ENCODE data around the gene LACTB. TPM values are rescaled to one million over a fixed set of nuclear protein-coding genes. Genes with fewer than 3 reads are reported as not detected.

LACTB gene
- total and polyA plus RNA-seq, 2 experiments from 2014 or later, result 15.2 to 20.9 TPM

DNA sequence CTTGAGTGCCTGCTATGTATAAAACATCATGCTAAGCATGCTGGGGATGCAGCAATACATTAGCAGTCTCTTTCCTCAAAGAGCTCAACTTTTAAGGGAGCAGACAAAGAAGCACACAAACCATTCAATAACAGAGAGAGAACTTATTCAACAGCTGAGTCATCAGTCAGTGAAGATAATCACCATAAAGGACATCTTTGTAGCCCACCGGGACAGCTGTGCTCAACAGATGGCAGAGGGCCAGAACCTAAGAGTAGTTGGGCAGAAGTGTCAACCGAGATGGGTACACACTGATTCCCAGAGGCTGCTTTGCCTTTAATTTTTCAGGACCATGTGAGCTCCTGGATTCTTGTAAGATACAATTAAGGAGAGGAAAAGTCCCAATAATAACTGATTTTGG is 63.5 kb downstream of the LACTB start:
- no peak for ATAC-seq
- no peak for DNase-seq (ENCODE audit: low spot score)
- H3K36me3 ChIP-seq (ENCODE audit: insufficient read depth), result no peaks in the 10 kb centered on the region
- H2AFZ ChIP-seq, result 0 out of 2 replicates have a peak overlapping the region, but pooled peaks have one; percentile 38
- Mint-ChIP-seq H3K36me3 (ENCODE audit: low read depth) (no peaks in the 10 kb centered on the region), H3K27me3 (ENCODE audit: insufficient read depth, low read depth, poor library complexity) (peaks cover 9% of the 10 kb centered on the region), H3K9me3 (no peaks in the 10 kb centered on the region), H3K4me3 (no peak overlapping the region), H3K4me1 (peaks cover 11% of the 10 kb centered on the region), H3K27ac (no peak overlapping the region)
- H3K27ac ChIP-seq (ENCODE audit: low read depth), result no peak overlapping the region
- H3K79me2 ChIP-seq (replicated peaks; ENCODE audit: insufficient read depth), result peaks cover 6% of the 10 kb centered on the region; the same call in 1 of the 2 replicates
- peaks cover 15% of the 10 kb centered on the region for H3K4me1 ChIP-seq (ENCODE audit: insufficient read depth)
- H3K4me2 ChIP-seq, result no peak overlapping the region
- no peaks in the 10 kb centered on the region for H3K9me2 ChIP-seq (ENCODE audit: insufficient read depth)
- TF ChIP-seq EZH2phosphoT487 (IDR thresholded peaks at IDR 0.05; ENCODE audit: unreplicated experiment), result no peak
- TF ChIP-seq, protein P1, sequence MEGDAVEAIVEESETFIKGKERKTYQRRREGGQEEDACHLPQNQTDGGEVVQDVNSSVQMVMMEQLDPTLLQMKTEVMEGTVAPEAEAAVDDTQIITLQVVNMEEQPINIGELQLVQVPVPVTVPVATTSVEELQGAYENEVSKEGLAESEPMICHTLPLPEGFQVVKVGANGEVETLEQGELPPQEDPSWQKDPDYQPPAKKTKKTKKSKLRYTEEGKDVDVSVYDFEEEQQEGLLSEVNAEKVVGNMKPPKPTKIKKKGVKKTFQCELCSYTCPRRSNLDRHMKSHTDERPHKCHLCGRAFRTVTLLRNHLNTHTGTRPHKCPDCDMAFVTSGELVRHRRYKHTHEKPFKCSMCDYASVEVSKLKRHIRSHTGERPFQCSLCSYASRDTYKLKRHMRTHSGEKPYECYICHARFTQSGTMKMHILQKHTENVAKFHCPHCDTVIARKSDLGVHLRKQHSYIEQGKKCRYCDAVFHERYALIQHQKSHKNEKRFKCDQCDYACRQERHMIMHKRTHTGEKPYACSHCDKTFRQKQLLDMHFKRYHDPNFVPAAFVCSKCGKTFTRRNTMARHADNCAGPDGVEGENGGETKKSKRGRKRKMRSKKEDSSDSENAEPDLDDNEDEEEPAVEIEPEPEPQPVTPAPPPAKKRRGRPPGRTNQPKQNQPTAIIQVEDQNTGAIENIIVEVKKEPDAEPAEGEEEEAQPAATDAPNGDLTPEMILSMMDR (conservative IDR thresholded peaks at IDR 0.05; ENCODE audit: low read depth in 2 of 2), result no peak
- no peak overlapping the region for H3K4me3 ChIP-seq
- H4K20me1 ChIP-seq (replicated peaks; ENCODE audit: insufficient read depth), result no peaks in the 10 kb centered on the region
- no peaks in the 10 kb centered on the region; the same call in 1 of the 2 replicates for H3F3A ChIP-seq (replicated peaks; ENCODE audit: low read depth)
- no peaks in the 10 kb centered on the region for H3K27me3 ChIP-seq (ENCODE audit: insufficient read depth)

DNA sequence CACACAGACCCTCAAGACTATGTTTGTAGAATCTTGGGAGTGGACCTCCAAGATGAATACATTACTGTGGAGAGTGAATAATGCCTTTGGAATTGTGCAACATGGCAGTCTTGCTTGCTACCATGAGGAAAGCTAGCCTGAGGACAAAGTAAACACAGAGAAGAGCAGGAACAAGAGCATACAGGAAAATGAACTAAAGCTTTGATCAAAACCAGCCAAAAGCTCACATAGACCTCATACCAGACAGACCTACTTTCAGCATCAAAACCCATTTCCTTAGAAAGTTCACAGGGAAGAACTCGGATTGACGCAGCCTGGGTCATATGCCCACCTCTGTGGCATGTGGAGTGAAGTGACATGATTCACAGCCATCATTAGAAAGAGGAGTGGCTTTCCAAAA is 64.4 kb downstream of the LACTB start:
- TF ChIP-seq, protein P2, sequence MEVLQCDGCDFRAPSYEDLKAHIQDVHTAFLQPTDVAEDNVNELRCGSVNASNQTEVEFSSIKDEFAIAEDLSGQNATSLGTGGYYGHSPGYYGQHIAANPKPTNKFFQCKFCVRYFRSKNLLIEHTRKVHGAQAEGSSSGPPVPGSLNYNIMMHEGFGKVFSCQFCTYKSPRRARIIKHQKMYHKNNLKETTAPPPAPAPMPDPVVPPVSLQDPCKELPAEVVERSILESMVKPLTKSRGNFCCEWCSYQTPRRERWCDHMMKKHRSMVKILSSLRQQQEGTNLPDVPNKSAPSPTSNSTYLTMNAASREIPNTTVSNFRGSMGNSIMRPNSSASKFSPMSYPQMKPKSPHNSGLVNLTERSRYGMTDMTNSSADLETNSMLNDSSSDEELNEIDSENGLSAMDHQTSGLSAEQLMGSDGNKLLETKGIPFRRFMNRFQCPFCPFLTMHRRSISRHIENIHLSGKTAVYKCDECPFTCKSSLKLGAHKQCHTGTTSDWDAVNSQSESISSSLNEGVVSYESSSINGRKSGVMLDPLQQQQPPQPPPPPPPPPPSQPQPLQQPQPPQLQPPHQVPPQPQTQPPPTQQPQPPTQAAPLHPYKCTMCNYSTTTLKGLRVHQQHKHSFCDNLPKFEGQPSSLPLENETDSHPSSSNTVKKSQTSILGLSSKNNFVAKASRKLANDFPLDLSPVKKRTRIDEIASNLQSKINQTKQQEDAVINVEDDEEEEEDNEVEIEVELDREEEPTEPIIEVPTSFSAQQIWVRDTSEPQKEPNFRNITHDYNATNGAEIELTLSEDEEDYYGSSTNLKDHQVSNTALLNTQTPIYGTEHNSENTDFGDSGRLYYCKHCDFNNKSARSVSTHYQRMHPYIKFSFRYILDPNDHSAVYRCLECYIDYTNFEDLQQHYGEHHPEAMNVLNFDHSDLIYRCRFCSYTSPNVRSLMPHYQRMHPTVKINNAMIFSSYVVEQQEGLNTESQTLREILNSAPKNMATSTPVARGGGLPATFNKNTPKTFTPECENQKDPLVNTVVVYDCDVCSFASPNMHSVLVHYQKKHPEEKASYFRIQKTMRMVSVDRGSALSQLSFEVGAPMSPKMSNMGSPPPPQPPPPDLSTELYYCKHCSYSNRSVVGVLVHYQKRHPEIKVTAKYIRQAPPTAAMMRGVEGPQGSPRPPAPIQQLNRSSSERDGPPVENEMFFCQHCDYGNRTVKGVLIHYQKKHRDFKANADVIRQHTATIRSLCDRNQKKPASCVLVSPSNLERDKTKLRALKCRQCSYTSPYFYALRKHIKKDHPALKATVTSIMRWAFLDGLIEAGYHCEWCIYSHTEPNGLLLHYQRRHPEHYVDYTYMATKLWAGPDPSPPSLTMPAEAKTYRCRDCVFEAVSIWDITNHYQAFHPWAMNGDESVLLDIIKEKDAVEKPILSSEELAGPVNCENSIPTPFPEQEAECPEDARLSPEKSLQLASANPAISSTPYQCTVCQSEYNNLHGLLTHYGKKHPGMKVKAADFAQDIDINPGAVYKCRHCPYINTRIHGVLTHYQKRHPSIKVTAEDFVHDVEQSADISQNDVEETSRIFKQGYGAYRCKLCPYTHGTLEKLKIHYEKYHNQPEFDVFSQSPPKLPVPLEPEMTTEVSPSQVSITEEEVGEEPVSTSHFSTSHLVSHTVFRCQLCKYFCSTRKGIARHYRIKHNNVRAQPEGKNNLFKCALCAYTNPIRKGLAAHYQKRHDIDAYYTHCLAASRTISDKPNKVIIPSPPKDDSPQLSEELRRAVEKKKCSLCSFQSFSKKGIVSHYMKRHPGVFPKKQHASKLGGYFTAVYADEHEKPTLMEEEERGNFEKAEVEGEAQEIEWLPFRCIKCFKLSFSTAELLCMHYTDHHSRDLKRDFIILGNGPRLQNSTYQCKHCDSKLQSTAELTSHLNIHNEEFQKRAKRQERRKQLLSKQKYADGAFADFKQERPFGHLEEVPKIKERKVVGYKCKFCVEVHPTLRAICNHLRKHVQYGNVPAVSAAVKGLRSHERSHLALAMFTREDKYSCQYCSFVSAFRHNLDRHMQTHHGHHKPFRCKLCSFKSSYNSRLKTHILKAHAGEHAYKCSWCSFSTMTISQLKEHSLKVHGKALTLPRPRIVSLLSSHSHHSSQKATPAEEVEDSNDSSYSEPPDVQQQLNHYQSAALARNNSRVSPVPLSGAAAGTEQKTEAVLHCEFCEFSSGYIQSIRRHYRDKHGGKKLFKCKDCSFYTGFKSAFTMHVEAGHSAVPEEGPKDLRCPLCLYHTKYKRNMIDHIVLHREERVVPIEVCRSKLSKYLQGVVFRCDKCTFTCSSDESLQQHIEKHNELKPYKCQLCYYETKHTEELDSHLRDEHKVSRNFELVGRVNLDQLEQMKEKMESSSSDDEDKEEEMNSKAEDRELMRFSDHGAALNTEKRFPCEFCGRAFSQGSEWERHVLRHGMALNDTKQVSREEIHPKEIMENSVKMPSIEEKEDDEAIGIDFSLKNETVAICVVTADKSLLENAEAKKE (CRISPR knock-in tag; IDR thresholded peaks at IDR 0.05), result no peak
- TF ChIP-seq, protein P3, sequence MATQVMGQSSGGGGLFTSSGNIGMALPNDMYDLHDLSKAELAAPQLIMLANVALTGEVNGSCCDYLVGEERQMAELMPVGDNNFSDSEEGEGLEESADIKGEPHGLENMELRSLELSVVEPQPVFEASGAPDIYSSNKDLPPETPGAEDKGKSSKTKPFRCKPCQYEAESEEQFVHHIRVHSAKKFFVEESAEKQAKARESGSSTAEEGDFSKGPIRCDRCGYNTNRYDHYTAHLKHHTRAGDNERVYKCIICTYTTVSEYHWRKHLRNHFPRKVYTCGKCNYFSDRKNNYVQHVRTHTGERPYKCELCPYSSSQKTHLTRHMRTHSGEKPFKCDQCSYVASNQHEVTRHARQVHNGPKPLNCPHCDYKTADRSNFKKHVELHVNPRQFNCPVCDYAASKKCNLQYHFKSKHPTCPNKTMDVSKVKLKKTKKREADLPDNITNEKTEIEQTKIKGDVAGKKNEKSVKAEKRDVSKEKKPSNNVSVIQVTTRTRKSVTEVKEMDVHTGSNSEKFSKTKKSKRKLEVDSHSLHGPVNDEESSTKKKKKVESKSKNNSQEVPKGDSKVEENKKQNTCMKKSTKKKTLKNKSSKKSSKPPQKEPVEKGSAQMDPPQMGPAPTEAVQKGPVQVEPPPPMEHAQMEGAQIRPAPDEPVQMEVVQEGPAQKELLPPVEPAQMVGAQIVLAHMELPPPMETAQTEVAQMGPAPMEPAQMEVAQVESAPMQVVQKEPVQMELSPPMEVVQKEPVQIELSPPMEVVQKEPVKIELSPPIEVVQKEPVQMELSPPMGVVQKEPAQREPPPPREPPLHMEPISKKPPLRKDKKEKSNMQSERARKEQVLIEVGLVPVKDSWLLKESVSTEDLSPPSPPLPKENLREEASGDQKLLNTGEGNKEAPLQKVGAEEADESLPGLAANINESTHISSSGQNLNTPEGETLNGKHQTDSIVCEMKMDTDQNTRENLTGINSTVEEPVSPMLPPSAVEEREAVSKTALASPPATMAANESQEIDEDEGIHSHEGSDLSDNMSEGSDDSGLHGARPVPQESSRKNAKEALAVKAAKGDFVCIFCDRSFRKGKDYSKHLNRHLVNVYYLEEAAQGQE (IDR thresholded peaks at IDR 0.05; ENCODE audit: unreplicated experiment), result no peak
- no peak for TF ChIP-seq STAT1 (IDR thresholded peaks at IDR 0.05; ENCODE audit: unreplicated experiment)
- TF ChIP-seq JUNB (IDR thresholded peaks at IDR 0.05; ENCODE audit: unreplicated experiment), result no peak
- H4K20me1 ChIP-seq (replicated peaks; ENCODE audit: insufficient read depth), result 0 out of 2 replicates have a peak, but pooled peaks cover 5% of the 10 kb centered on the region
- no peak for ATAC-seq
- H3K27ac ChIP-seq (ENCODE audit: low read depth), result no peak overlapping the region
- H3K4me3 ChIP-seq, result no peak overlapping the region
- peaks cover 23% of the 10 kb centered on the region for H3K4me1 ChIP-seq (ENCODE audit: insufficient read depth)
- H3K9me2 ChIP-seq (ENCODE audit: insufficient read depth), result no peaks in the 10 kb centered on the region
- no peaks in the 10 kb centered on the region for H3K36me3 ChIP-seq (ENCODE audit: insufficient read depth)
- H3K4me2 ChIP-seq, result no peak overlapping the region
- Mint-ChIP-seq H3K36me3 (ENCODE audit: low read depth) (no peaks in the 10 kb centered on the region), H3K27ac (no peak overlapping the region), H3K4me1 (peaks cover 19% of the 10 kb centered on the region), H3K27me3 (ENCODE audit: insufficient read depth, low read depth, poor library complexity) (peaks cover 9% of the 10 kb centered on the region), H3K4me3 (no peak overlapping the region), H3K9me3 (no peaks in the 10 kb centered on the region)
- H3F3A ChIP-seq (replicated peaks; ENCODE audit: low read depth), result no peaks in the 10 kb centered on the region; the same call in 1 of the 2 replicates
- no peak for DNase-seq (ENCODE audit: low spot score)
- no peaks in the 10 kb centered on the region for H3K27me3 ChIP-seq (ENCODE audit: insufficient read depth)
- peaks cover 15% of the 10 kb centered on the region for H3K79me2 ChIP-seq (replicated peaks; ENCODE audit: insufficient read depth)
- 0 out of 2 replicates have a peak overlapping the region, but pooled peaks have one; percentile 47 for H2AFZ ChIP-seq

Measured in GM23338 (cell line).